Measurements from ENCODE around the gene EXOC6B. TPM values are rescaled to one million over a fixed set of nuclear protein-coding genes. Genes with fewer than 3 reads are reported as not detected.

The EXOC6B gene
- total and polyA plus RNA-seq, 8 donors = 22.1 to 30.8 (median 25.9) TPM

DNA sequence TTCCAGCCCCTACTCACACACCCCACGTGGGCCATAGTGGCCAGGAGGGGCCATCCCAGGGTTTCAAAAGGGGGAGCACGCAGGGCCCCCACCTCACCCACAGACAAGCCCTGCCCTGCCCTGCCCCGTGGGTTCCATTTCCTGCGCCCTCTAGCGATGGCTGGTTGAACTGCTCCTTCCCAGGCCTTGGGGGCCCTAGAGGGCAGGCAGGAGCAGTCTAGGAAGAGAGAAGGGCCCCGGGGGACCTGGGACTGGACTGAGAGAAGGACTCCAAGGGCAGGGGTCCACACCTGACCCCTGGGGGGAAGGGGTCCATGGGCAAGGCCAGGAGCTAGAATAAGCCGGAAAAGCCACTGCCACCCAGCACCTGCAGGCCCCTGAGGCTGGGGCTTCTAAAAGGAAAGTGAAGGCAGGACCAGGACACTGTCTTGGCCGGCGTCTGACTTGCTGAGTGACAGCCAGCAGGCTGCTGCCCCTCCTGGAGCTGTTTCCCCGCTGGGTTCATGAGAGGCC lies 688.3 kb downstream of the EXOC6B start:
- Histone ChIP-seq H3K27me3 (peaks cover 0 to 12% of the 10 kb centered on the region in 2 donors), H3K36me3 (no peaks in the 10 kb centered on the region), H3K4me3 (no peak overlapping the region), H3K27ac (no peak overlapping the region), H3K4me1 (peaks cover 0 to 5% of the 10 kb centered on the region in 2 donors), H3K9me3 (no peaks in the 10 kb centered on the region)
- peak in 2 of 4 donors; percentile 40 to 85 for DNase-seq
- ATAC-seq = peak; percentile 87
- intact Hi-C loops (cut with DNase I) = no loop called here
- TF ChIP-seq CTCF (IDR thresholded peaks at IDR 0.05) = peak; percentile 86 to 92

- H3K27ac ChIP-seq = no peak overlapping the region
- H3K27me3 ChIP-seq = peaks cover 0 to 9% of the 10 kb centered on the region in 2 donors
- intact Hi-C loops (cut with DNase I) = no loop called here
These were observed 688.8 kb downstream of the EXOC6B start for GRCh38 chr2:72136933-72137497.

DNA sequence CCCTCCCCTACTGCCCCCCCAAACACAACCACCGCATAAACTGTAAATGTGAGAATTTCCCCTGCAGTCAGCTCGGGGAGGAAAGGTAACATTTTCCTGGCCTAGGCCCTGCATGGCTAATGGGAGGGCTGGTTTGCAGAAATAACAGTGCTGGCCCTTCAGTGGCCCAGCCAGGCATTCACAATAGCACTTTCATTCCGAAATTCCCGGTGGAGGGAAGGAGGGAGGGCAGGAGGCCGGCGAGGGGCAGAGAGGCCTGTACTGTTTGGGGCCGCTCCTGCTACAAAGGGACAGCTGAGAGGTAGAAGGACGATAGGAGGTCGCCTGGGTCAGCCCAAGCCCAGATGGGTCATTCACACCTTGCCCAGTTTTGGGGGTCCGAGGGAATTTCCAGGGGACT lies 689.5 kb downstream of the EXOC6B start:
- intact Hi-C loops (cut with DNase I) = no loop called here
- ATAC-seq = no peak
- H3K4me1 ChIP-seq = peaks cover 0 to 4% of the 10 kb centered on the region in 2 donors
- H3K27ac ChIP-seq = no peak overlapping the region
- H3K4me3 ChIP-seq = no peak overlapping the region
- no peak for TF ChIP-seq CTCF (IDR thresholded peaks at IDR 0.05)
- H3K36me3 ChIP-seq = no peaks in the 10 kb centered on the region
- H3K9me3 ChIP-seq = no peaks in the 10 kb centered on the region
- peaks cover 0 to 11% of the 10 kb centered on the region in 2 donors for H3K27me3 ChIP-seq
- DNase-seq = no peak

More at GRCh38 chr2:72136933-72137497, 688.8 kb downstream of the EXOC6B start:
- DNase-seq (peak in 2 of 4 donors; percentile 20 to 53), ATAC-seq (no peak)
- Histone ChIP-seq H3K4me1 (peaks cover 0 to 4% of the 10 kb centered on the region in 2 donors), H3K4me3 (no peak overlapping the region), H3K9me3 (no peaks in the 10 kb centered on the region), H3K36me3 (no peaks in the 10 kb centered on the region)
- no peak for TF ChIP-seq CTCF (IDR thresholded peaks at IDR 0.05)

DNA sequence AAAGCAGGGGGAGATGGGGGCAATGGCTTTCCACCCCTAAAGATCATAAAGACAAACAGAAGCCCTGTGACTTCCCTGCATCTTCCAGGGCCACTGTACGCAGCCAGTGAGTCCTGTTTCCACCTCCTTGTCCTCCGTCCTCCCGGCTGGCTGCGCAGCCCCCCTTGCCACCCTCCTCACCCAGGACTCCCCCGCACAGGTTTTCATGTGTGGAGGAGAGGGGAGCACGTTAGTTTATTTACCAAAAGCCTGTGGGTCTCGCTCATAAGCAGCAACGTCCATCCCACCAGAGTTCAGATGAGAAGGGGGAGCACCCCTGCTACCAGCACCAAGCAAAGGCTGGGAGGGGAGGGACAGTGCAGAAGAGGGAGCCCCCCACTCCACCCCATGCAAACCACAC lies 689.9 kb downstream of the EXOC6B start:
- ATAC-seq (no peak), DNase-seq (peak in 1 of 4 donors; percentile 9)
- Histone ChIP-seq H3K36me3 (no peaks in the 10 kb centered on the region), H3K27me3 (peaks cover 0 to 13% of the 10 kb centered on the region in 2 donors), H3K9me3 (no peaks in the 10 kb centered on the region), H3K4me1 (peaks cover 0 to 4% of the 10 kb centered on the region in 2 donors), H3K27ac (no peak overlapping the region), H3K4me3 (no peak overlapping the region)
- intact Hi-C loops (cut with DNase I) = no loop called here
- TF ChIP-seq CTCF (IDR thresholded peaks at IDR 0.05) = no peak

GRCh38 chr2:72134997-72135800 lies 690.6 kb downstream of the EXOC6B start:
- peaks cover 0 to 16% of the 10 kb centered on the region in 2 donors for H3K27me3 ChIP-seq
- intact Hi-C loops (cut with DNase I) = no loop called here
- DNase-seq = peak in 2 of 4 donors; percentile 29 to 49

More at GRCh38 chr2:72134997-72135800, 690.6 kb downstream of the EXOC6B start:
- no peak for TF ChIP-seq CTCF (IDR thresholded peaks at IDR 0.05)
- Histone ChIP-seq H3K4me3 (no peak overlapping the region), H3K4me1 (peaks cover 0 to 4% of the 10 kb centered on the region in 2 donors), H3K27ac (no peak overlapping the region), H3K36me3 (no peaks in the 10 kb centered on the region), H3K9me3 (no peaks in the 10 kb centered on the region)
- ATAC-seq = no peak
